Measurements from ENCODE around the gene ZNF518B. TPM values are rescaled to one million over a fixed set of nuclear protein-coding genes. Genes with fewer than 3 reads are reported as not detected.
A peak's percentile ranks its signal among the peaks of the same experiment; 100 is the strongest.

The ZNF518B gene
- polyA plus RNA-seq, 1 donor = 17.7 TPM

DNA sequence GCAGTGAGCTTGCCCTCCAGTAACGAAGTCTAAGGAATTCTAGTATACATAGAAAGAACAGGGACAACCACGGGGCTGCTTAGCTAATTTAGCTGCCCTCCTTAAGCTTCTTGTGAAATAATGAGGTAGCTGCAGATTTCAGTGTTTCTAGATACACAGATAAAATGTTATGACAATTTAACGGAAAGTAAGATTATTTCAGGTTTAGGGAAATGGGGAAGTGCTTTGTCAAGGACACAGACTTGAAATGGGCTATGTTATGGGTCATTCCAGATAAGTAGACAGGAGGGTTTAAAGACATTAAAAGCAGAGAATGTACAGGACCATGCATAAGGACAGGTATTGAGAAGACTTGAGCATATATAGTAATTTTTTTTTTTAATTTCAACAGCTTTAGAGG lies 34.2 kb upstream of the ZNF518B start:
- Histone ChIP-seq H3K36me3 (ENCODE audit: control insufficient read depth, insufficient read depth, low read length) (no peaks in the 10 kb centered on the region), H3K27me3 (ENCODE audit: control insufficient read depth, insufficient read depth, low read length) (peaks cover 3% of the 10 kb centered on the region), H3K4me1 (ENCODE audit: control insufficient read depth, insufficient read depth, low read length) (no peaks in the 10 kb centered on the region), H3K4me3 (ENCODE audit: low read length) (no peak overlapping the region), H3K9me3 (ENCODE audit: control insufficient read depth, low read depth, low read length) (no peaks in the 10 kb centered on the region), H3K27ac (ENCODE audit: low read length) (no peak overlapping the region)
- no peak for DNase-seq
- WGBS (ENCODE audit: insufficient coverage, low lambda C conversion rate) = 71% methylated on average over 1 of the region's 3 CpGs

DNA sequence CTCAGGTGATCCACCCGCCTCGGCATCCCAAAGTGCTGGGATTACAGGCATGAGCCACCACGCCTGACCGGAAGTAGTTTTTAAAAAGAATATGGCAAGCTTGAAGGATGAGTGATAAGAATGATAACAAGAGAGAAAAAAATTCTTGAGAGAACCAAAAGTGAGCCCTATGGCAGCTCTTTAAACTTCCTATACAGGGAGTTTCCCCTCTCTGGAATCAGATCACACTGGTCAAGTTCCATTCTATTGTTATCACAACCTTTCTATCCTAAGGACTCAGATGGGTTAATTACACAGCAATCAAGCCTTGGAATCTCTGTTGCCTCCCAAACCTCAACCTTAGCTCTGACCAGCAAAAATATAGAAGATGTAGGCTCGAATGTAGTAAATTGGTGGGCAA lies 33.8 kb upstream of the ZNF518B start:
- no peak for DNase-seq
- H3K36me3 ChIP-seq (ENCODE audit: control insufficient read depth, insufficient read depth, low read length) = no peaks in the 10 kb centered on the region
- no peak overlapping the region for H3K27ac ChIP-seq (ENCODE audit: low read length)
- no peaks in the 10 kb centered on the region for H3K9me3 ChIP-seq (ENCODE audit: control insufficient read depth, low read depth, low read length)
- H3K4me3 ChIP-seq (ENCODE audit: low read length) = no peak overlapping the region
- WGBS (ENCODE audit: insufficient coverage, low lambda C conversion rate) = 80% methylated on average over 3 of the region's 5 CpGs
- H3K4me1 ChIP-seq (ENCODE audit: control insufficient read depth, insufficient read depth, low read length) = no peaks in the 10 kb centered on the region
- peaks cover 3% of the 10 kb centered on the region for H3K27me3 ChIP-seq (ENCODE audit: control insufficient read depth, insufficient read depth, low read length)

DNA sequence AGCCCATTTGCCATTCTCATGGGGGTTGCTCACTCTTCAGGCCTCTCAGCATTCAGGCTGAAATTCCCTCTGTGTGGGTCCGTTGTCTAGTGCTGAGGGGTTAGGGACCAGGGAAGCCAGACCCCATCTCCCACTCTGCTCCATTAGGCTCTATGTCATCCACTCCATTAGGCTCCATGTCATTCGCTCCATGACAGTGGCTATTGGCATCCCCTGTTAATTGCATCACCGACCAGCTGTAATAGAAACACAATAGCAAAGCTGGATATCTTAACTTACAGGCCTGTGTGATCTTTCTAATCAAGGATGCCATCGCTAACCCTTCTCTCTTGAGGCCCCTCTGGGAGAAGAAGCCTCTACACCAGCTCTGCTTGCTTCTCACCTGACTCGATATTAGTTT lies 25.7 kb upstream of the ZNF518B start:
- Histone ChIP-seq H3K4me1 (ENCODE audit: control insufficient read depth, insufficient read depth, low read length) (no peaks in the 10 kb centered on the region), H3K9me3 (ENCODE audit: control insufficient read depth, low read depth, low read length) (no peaks in the 10 kb centered on the region)
- 100% methylated on average over 1 of the region's 5 CpGs for WGBS (ENCODE audit: insufficient coverage, low lambda C conversion rate)

DNA sequence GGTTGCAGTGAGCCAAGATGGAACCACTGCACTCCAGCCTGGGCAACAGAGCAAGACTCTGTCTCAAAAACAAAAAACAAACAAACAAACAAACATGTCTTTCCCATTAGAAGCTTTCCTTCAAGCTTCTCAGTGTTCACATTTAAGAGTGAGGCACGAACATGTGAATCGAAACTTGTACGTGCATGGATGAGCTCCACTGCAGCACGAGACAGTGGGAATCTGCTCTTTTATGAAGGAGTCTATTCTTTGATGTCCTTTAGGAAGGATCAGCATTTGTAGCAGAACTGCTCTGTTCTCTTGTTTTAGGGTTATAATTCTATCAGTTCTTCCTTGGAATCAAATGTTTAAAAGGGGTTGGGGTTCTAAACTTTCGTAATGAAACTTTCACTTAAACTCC lies 23.4 kb upstream of the ZNF518B start:
- Histone ChIP-seq H3K27me3 (ENCODE audit: control insufficient read depth, insufficient read depth, low read length) (no peaks in the 10 kb centered on the region), H3K9me3 (ENCODE audit: control insufficient read depth, low read depth, low read length) (no peaks in the 10 kb centered on the region), H3K36me3 (ENCODE audit: control insufficient read depth, insufficient read depth, low read length) (no peaks in the 10 kb centered on the region), H3K27ac (ENCODE audit: low read length) (no peak overlapping the region), H3K4me1 (ENCODE audit: control insufficient read depth, insufficient read depth, low read length) (no peaks in the 10 kb centered on the region), H3K4me3 (ENCODE audit: low read length) (no peak overlapping the region)
- no CpG with 5 or more reads among the region's 5 CpGs for WGBS (ENCODE audit: insufficient coverage, low lambda C conversion rate)
- no peak for DNase-seq

More for the DNA sequence above, 25.7 kb upstream of the ZNF518B start:
- Histone ChIP-seq H3K4me3 (ENCODE audit: low read length) (no peak overlapping the region), H3K27me3 (ENCODE audit: control insufficient read depth, insufficient read depth, low read length) (no peaks in the 10 kb centered on the region), H3K27ac (ENCODE audit: low read length) (no peak overlapping the region), H3K36me3 (ENCODE audit: control insufficient read depth, insufficient read depth, low read length) (no peaks in the 10 kb centered on the region)
- no peak for DNase-seq

DNA sequence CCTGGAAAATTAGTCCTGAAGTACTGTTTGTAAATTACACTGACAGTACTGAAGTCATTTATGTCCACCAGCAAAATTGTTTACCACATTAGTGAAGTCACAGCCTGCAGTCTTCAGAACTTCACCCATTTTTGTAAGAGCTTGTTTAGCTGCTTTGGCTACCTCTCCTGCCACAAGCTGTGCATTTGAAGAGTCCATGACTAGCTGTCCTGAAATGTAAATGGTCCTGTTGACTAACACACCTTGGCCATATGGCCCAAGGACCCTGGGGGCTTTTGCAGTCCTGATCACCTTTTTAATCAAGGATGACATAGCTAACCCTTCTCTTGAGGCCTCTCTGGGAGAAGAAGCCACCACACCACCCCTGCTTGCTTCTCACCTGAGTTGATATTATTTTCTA lies 21.4 kb upstream of the ZNF518B start:
- no peak overlapping the region for H3K27ac ChIP-seq (ENCODE audit: low read length)
- H3K4me1 ChIP-seq (ENCODE audit: control insufficient read depth, insufficient read depth, low read length) = no peaks in the 10 kb centered on the region
- no peak for DNase-seq
- no peak overlapping the region for H3K4me3 ChIP-seq (ENCODE audit: low read length)
- H3K27me3 ChIP-seq (ENCODE audit: control insufficient read depth, insufficient read depth, low read length) = no peaks in the 10 kb centered on the region
- no peaks in the 10 kb centered on the region for H3K9me3 ChIP-seq (ENCODE audit: control insufficient read depth, low read depth, low read length)
- no peaks in the 10 kb centered on the region for H3K36me3 ChIP-seq (ENCODE audit: control insufficient read depth, insufficient read depth, low read length)

DNA sequence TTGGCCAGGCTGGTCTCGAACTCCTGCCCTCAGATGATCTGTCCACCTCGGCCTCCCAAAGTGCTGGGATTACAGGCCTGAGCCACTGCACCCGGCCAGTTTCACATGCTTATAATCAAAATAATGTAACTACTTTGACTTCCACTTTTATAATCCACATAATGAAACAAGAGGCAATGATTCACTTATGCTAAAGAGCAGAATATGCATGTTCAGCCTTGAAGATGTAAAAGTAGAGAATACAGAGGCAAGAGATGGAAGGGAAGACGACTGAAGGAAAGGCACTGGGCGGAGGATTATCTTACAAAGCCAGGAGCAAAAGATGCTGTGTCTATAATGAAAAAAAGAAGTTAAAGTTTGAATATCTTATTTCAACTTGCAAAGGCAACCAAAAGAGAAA lies 13.3 kb upstream of the ZNF518B start:
- whole genome bisulfite sequencing (ENCODE audit: insufficient coverage, low lambda C conversion rate) = no CpG with 5 or more reads among the region's 5 CpGs
- Histone ChIP-seq H3K27ac (ENCODE audit: low read length) (no peak overlapping the region), H3K36me3 (ENCODE audit: control insufficient read depth, insufficient read depth, low read length) (no peaks in the 10 kb centered on the region), H3K9me3 (ENCODE audit: control insufficient read depth, low read depth, low read length) (no peaks in the 10 kb centered on the region), H3K4me3 (ENCODE audit: low read length) (no peak overlapping the region), H3K27me3 (ENCODE audit: control insufficient read depth, insufficient read depth, low read length) (no peaks in the 10 kb centered on the region), H3K4me1 (ENCODE audit: control insufficient read depth, insufficient read depth, low read length) (no peaks in the 10 kb centered on the region)
- DNase-seq = no peak

DNA sequence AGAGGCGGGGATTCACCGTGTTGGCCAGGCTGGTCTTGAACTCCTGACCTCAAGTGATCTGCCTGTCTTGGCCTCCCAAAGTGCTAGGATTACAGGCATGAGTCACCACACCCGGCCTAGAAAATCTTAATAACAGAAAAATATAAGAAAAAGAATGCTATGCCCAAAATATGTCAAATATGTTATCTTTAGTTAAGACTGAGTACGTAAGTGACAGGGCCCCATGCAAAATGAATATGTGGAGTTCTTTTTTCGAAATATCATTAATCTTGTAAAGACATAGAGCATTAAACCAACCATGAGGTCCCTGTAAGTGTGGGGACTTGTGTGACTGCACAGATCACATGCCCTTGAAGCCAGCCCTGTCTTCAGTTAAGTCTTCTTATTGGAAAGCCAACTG lies 8.9 kb upstream of the ZNF518B start:
- H3K4me1 ChIP-seq (ENCODE audit: control insufficient read depth, insufficient read depth, low read length) = peaks cover 3% of the 10 kb centered on the region
- WGBS (ENCODE audit: insufficient coverage, low lambda C conversion rate) = 67% methylated on average over 1 of the region's 5 CpGs

DNA sequence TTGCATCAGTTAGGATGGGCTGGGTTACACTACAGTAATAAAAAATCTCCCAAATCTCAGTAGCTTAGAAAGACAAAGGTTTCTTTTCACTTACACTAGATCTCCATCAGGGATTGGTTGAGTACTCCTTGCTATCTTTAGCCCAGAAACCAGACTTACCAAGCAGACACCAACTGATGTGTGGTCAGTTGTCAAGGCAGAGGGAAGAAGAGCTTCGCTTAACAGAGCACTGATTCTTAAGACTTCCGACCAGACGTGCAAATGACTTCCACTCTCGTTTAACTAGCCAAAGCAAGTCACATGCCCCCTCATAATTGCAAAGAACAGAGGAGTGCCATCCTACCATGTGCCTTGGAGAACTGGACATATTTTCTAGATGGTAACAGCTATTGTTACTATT lies 5.7 kb upstream of the ZNF518B start:
- peaks cover 26% of the 10 kb centered on the region for H3K27me3 ChIP-seq (ENCODE audit: control insufficient read depth, insufficient read depth, low read length)
- peaks cover 3% of the 10 kb centered on the region for H3K4me1 ChIP-seq (ENCODE audit: control insufficient read depth, insufficient read depth, low read length)
- H3K4me3 ChIP-seq (ENCODE audit: low read length) = no peak overlapping the region
- no peaks in the 10 kb centered on the region for H3K36me3 ChIP-seq (ENCODE audit: control insufficient read depth, insufficient read depth, low read length)
- no peak overlapping the region for H3K27ac ChIP-seq (ENCODE audit: low read length)
- no peak for DNase-seq
- H3K9me3 ChIP-seq (ENCODE audit: control insufficient read depth, low read depth, low read length) = peaks cover 6% of the 10 kb centered on the region
- no CpG with 5 or more reads among the region's 4 CpGs for WGBS (ENCODE audit: insufficient coverage, low lambda C conversion rate)

More for the DNA sequence above, 8.9 kb upstream of the ZNF518B start:
- Histone ChIP-seq H3K4me3 (ENCODE audit: low read length) (no peak overlapping the region), H3K36me3 (ENCODE audit: control insufficient read depth, insufficient read depth, low read length) (no peaks in the 10 kb centered on the region), H3K9me3 (ENCODE audit: control insufficient read depth, low read depth, low read length) (peaks cover 2% of the 10 kb centered on the region), H3K27ac (ENCODE audit: low read length) (no peak overlapping the region), H3K27me3 (ENCODE audit: control insufficient read depth, insufficient read depth, low read length) (peaks cover 19% of the 10 kb centered on the region)
- no peak for DNase-seq

DNA sequence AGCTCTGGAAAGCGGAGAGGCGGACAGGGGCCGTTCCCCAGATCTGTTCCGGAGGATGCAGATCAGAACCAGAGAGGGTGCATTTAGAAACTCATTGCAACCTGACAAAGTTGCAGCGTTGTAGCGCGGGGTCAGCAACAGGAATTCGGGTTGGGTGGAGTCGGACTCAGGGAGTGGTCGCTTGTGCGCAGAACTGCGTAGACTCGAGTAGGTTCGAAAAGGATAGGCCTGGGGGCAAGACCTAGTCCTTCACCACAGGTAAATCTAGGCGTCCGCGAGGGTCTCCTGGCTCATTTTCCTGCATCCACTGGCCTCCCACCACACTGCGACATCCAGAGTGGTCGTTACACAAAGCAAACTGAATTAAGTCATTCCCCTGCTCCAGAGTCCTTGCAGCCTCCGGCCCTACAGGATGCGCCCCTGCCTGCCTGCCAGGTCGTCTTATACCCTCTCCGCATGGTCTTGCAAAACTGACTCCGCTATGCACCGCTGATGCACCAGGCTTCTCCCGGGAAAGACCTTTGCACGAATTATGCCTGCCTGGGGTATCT lies 4.7 kb upstream of the ZNF518B start:
- Histone ChIP-seq H3K36me3 (ENCODE audit: control insufficient read depth, insufficient read depth, low read length) (no peaks in the 10 kb centered on the region), H3K4me3 (ENCODE audit: low read length) (peak overlapping the region; percentile 38), H3K9me3 (ENCODE audit: control insufficient read depth, low read depth, low read length) (peaks cover 11% of the 10 kb centered on the region), H3K27me3 (ENCODE audit: control insufficient read depth, insufficient read depth, low read length) (peaks cover 32% of the 10 kb centered on the region), H3K27ac (ENCODE audit: low read length) (no peak overlapping the region), H3K4me1 (ENCODE audit: control insufficient read depth, insufficient read depth, low read length) (peaks cover 8% of the 10 kb centered on the region)
- no peak for DNase-seq
- WGBS (ENCODE audit: insufficient coverage, low lambda C conversion rate) = no CpG with 5 or more reads among the region's 27 CpGs

DNA sequence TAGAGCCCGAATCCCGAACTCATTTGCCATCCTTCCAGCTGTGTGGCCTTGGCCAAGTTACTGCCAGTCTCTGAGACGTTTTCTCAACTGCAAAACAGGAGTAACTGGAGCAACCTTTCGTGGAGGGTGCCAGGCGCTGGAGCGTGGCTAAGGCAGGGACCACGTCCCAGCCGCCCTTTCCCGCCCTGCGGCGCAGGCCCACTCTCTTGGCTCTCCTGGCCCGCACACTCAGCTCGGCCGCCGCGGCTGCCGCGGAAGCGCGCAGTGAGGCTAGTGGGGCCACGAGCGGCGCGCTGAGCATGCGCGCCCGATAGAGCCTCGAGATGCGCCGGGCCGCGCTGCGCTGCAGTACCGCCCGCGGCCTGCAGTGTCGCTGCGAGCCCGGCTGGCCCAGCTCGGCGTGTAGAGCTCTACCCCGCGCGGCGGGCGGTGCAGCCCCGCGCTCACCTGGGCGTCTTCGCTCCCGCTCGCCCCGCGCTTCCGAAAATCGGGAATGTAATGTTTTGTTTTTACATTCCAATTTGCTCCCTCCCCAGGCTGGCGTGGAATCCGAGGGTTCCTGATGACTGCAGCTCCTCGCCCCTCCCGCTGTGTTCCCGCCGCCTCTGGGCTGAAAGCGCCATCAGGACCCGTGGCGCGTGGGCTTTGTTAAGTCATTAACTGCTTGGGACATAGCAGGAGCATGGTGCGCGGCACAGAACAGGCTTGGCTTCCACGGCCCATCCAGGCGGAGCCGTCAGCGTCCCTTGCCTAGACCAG lies 4.0 kb upstream of the ZNF518B start:
- WGBS (ENCODE audit: insufficient coverage, low lambda C conversion rate) = no CpG with 5 or more reads among the region's 72 CpGs
- peaks cover 32% of the 10 kb centered on the region for H3K27me3 ChIP-seq (ENCODE audit: control insufficient read depth, insufficient read depth, low read length)
- peaks cover 10% of the 10 kb centered on the region for H3K4me1 ChIP-seq (ENCODE audit: control insufficient read depth, insufficient read depth, low read length)
- no peak overlapping the region for H3K27ac ChIP-seq (ENCODE audit: low read length)
- DNase-seq = peak; percentile 82
- H3K36me3 ChIP-seq (ENCODE audit: control insufficient read depth, insufficient read depth, low read length) = no peaks in the 10 kb centered on the region
- peaks cover 15% of the 10 kb centered on the region for H3K9me3 ChIP-seq (ENCODE audit: control insufficient read depth, low read depth, low read length)
- peak overlapping the region; percentile 38 for H3K4me3 ChIP-seq (ENCODE audit: low read length)

All from large intestine (tissue), 3 donors.